Spleen (tissue), 11 donors: ENCODE results near the gene PNMA8A. TPM values are rescaled to one million over a fixed set of nuclear protein-coding genes. Genes with fewer than 3 reads are reported as not detected.

Experiments
- DNase-seq: peaks from one replicate; pipeline ENCODE4 v3.0.0-alpha.2; 2020
- H3K27ac ChIP-seq, 8 donors: fragments of 200-600 bp; sonication (generic) in 7 of 8; 1 replicate in 4 of 8; 2 replicates in 4 of 8; pipeline versions ENCODE4 v1.5.0 to v1.8.0; 2016 to 2021; ENCODE audit warnings: inconsistent platforms in 4 of 8, mild to moderate bottlenecking in 4 of 8, moderate library complexity in 1 of 8
- H3K27me3 ChIP-seq, 7 donors: fragments of 200-600 bp; sonication (generic) in 6 of 7; replicated peaks in 1 of 7; 1 replicate in 4 of 7; 2 replicates in 3 of 7; pipeline versions ENCODE4 v1.5.0 to v1.8.0; 2016 to 2021; ENCODE audit warnings: inconsistent platforms in 3 of 7, mild to moderate bottlenecking in 1 of 7
- H3K36me3 ChIP-seq, 6 donors: fragments of 200-600 bp; sonication (generic) in 5 of 6; 1 replicate in 4 of 6; 2 replicates in 2 of 6; pipeline versions ENCODE4 v1.5.0 to v1.8.0; 2016 to 2021; ENCODE audit warnings: inconsistent platforms in 2 of 6
- H3K4me1 ChIP-seq, 6 donors: fragments of 200-600 bp; sonication (generic) in 5 of 6; 1 replicate in 3 of 6; 2 replicates in 3 of 6; pipeline versions ENCODE4 v1.5.0 to v1.8.0; 2016 to 2021; ENCODE audit warnings: inconsistent platforms in 3 of 6
- H3K4me3 ChIP-seq, 8 donors: fragments of 200-600 bp; sonication (generic) in 7 of 8; 1 replicate in 4 of 8; 2 replicates in 4 of 8; pipeline versions ENCODE4 v1.5.0 to v1.8.0; 2016 to 2021; ENCODE audit warnings: inconsistent platforms in 4 of 8, mild to moderate bottlenecking in 4 of 8, moderate library complexity in 2 of 8
- H3K9me3 ChIP-seq, 8 donors: fragments of 200-600 bp; sonication (generic) in 7 of 8; 1 replicate in 4 of 8; 2 replicates in 4 of 8; pipeline versions ENCODE4 v1.5.0 to v1.8.0; 2016 to 2021; ENCODE audit warnings: inconsistent platforms in 4 of 8
- CTCF ChIP-seq, 11 experiments: fragments of 200-600 bp in 7 of 11; fragments of 450-650 bp in 4 of 11; sonication (generic) in 4 of 11; IDR thresholded peaks in 8 of 11; conservative IDR thresholded peaks in 3 of 11; 1 replicate in 7 of 11; 2 replicates in 4 of 11; pipeline versions ENCODE4 v1.4.0 to v1.8.0; 2016 to 2021; ENCODE audit warnings: antibody characterized with exemption in 11 of 11, inconsistent platforms in 4 of 11, mild to moderate bottlenecking in 1 of 11
- POLR2A ChIP-seq, 3 donors: fragments of 450-650 bp; IDR thresholded peaks; one replicate each; pipeline ENCODE4 v1.5.1; 2017; ENCODE audit warnings: antibody characterized with exemption in 3 of 3, mild to moderate bottlenecking in 1 of 3
- POLR2AphosphoS5 ChIP-seq, 3 donors: sonication (generic); formaldehyde crosslinking; IDR thresholded peaks; one replicate each; pipeline ENCODE4 v1.5.1; 2017; ENCODE audit warnings: antibody characterized with exemption in 3 of 3
- WGBS, 5 donors: extraction: QIAGEN DNeasy Blood & Tissue Kit in 3 of 5; methylation state at CpG; one replicate each; pipeline versions ENCODE4 v1.1.5 to v1.1.7; 2013 to 2018; 5-methylcytosine and 5-hydroxymethylcytosine counted together
- intact Hi-C: fragments of 100-400 bp; cut with DNase I; formaldehyde crosslinking; loops from one replicate; pipeline ENCODE4 v1.15.0; 2023; ENCODE audit warnings: low total_unique reads
- polyA plus RNA-seq, 3 donors: library from polyadenylated mRNA; stranded (reverse); fragments of 200-250 nt; gene quantifications; one replicate each; pipeline ENCODE4 v1.2.1, GENCODE V29; 2013
- total RNA-seq, 7 donors: library from RNA; depleted of rRNA in 3 of 7; stranded (reverse); fragments of >200 nt in 3 of 7; fragmentation: NEBNext Ultra II Directional in 4 of 7; extraction: Animal tissue kit (Norgen Biotek cat#: 25700) in 4 of 7; gene quantifications; one replicate each; pipeline versions ENCODE4 v1.1.0 to v1.2.1, GENCODE V29; 2016 to 2021
- donor health status: healthy with polysubstance abuse.
- donor health status: DM: no; HTN: no; CAD: no; lungs with moderate emphysema.
- donor health status: DM: no; HTN: no; CAD: no.
- donor health status: Bipolar disorder and iron deficiency.
- donor health status: healthy.
- donor health status: DM: no; HTN: no; CAD: no.
- donor health status: DM: yes; HTN: yes; CAD: no.

PNMA8A gene
- total and polyA plus RNA-seq, 10 donors, result 0.13 to 2.7 (median 1.2) TPM

GRCh38 chr19:46460055-46460454 is 11.3 kb downstream of the PNMA8A start:
- no peaks in the 10 kb centered on the region for H3K4me1 ChIP-seq
- no peak for DNase-seq
- peaks cover 0 to 55% (median 0%) of the 10 kb centered on the region in 7 donors for H3K27me3 ChIP-seq
- no peak overlapping the region for H3K4me3 ChIP-seq
- intact Hi-C loops, result no loop called here
- no peak overlapping the region for H3K27ac ChIP-seq
- 60 to 97% (median 70%) methylated on average over 2 of the region's 2 CpGs for WGBS, 5 donors
- H3K36me3 ChIP-seq, result no peaks in the 10 kb centered on the region
- TF ChIP-seq POLR2AphosphoS5 (IDR thresholded peaks at IDR 0.05) (no peak), CTCF (IDR thresholded peaks at IDR 0.05 in 8 of 11, conservative IDR thresholded peaks at IDR 0.05 in 3 of 11) (no peak), POLR2A (IDR thresholded peaks at IDR 0.05) (no peak)
- no peaks in the 10 kb centered on the region for H3K9me3 ChIP-seq

- Histone ChIP-seq H3K4me3 (no peak overlapping the region), H3K36me3 (no peaks in the 10 kb centered on the region), H3K9me3 (no peaks in the 10 kb centered on the region), H3K27me3 (peaks cover 0 to 50% (median 0%) of the 10 kb centered on the region in 7 donors), H3K27ac (no peak overlapping the region), H3K4me1 (no peaks in the 10 kb centered on the region)
- 88 to 96% (median 95%) methylated on average over 5 of the region's 5 CpGs for WGBS, 5 donors
- TF ChIP-seq POLR2AphosphoS5 (IDR thresholded peaks at IDR 0.05) (no peak), POLR2A (IDR thresholded peaks at IDR 0.05) (no peak), CTCF (IDR thresholded peaks at IDR 0.05 in 8 of 11, conservative IDR thresholded peaks at IDR 0.05 in 3 of 11) (no peak)
- no peak for DNase-seq
- intact Hi-C loops, result no loop called here
Observed at GRCh38 chr19:46456930-46457329, 14.4 kb downstream of the PNMA8A start.

- H3K9me3 ChIP-seq, result peaks cover 0 to 10% (median 8%) of the 10 kb centered on the region in 8 donors
- H3K27me3 ChIP-seq, result peaks cover 0 to 27% (median 0%) of the 10 kb centered on the region in 7 donors
- TF ChIP-seq POLR2AphosphoS5 (IDR thresholded peaks at IDR 0.05) (no peak), POLR2A (IDR thresholded peaks at IDR 0.05) (no peak), CTCF (IDR thresholded peaks at IDR 0.05 in 8 of 11, conservative IDR thresholded peaks at IDR 0.05 in 3 of 11) (no peak)
- no peak overlapping the region for H3K4me3 ChIP-seq
- no peaks in the 10 kb centered on the region for H3K4me1 ChIP-seq
- intact Hi-C loops, result no loop called here
- no peak for DNase-seq
- no peak overlapping the region for H3K27ac ChIP-seq
- 57 to 68% (median 63%) methylated on average over 3 of the region's 3 CpGs for whole genome bisulfite sequencing, 5 donors
- H3K36me3 ChIP-seq, result no peaks in the 10 kb centered on the region
Observed at GRCh38 chr19:46454244-46454643, 17.1 kb downstream of the PNMA8A start.

GRCh38 chr19:46453661-46454060 is 17.7 kb downstream of the PNMA8A start:
- Histone ChIP-seq H3K27me3 (peaks cover 0 to 27% (median 0%) of the 10 kb centered on the region in 7 donors), H3K4me3 (no peak overlapping the region), H3K4me1 (no peaks in the 10 kb centered on the region), H3K27ac (no peak overlapping the region), H3K36me3 (no peaks in the 10 kb centered on the region), H3K9me3 (peaks cover 0 to 11% (median 9%) of the 10 kb centered on the region in 8 donors)
- 84 to 91% (median 86%) methylated on average over 6 of the region's 6 CpGs for WGBS, 5 donors
- no peak for DNase-seq
- TF ChIP-seq CTCF (IDR thresholded peaks at IDR 0.05 in 8 of 11, conservative IDR thresholded peaks at IDR 0.05 in 3 of 11) (no peak), POLR2AphosphoS5 (IDR thresholded peaks at IDR 0.05) (no peak), POLR2A (IDR thresholded peaks at IDR 0.05) (no peak)
- intact Hi-C loops, result no loop called here
